Hippocampal formation (tissue), 2 donors: ENCODE data around the gene OR8K3.

ENCODE experiments used
- DNase-seq, 2 donors: peaks; one replicate each; lab custom pipeline; 2025; lab: John Stamatoyannopoulos, UW

The OR8K3 gene

GRCh38 chr11:56314844-56315243 is at the start of gene OR8K3:
Gene OR8K3, plus strand, starts transcription at chr11:56315144. Its CDS starts 3,163 bp downstream, at chr11:56318307.
- no peak for DNase-seq

GRCh38 chr11:56271092-56271491 is 43.9 kb upstream of the OR8K3 start:
- no peak for DNase-seq

GRCh38 chr11:56273854-56274253 is 41.1 kb upstream of the OR8K3 start, which contains the start of gene OR5T1:
Gene OR5T1, plus strand, starts transcription at chr11:56274154. Its CDS starts 1,485 bp downstream, at chr11:56275639.
- no peak for DNase-seq

- no peak for DNase-seq
Observed at GRCh38 chr11:56292154-56292553, 22.8 kb upstream of the OR8K3 start, which contains the start of gene OR8H1. Gene OR8H1, minus strand, starts transcription at chr11:56292254. Its CDS starts 1,192 bp downstream, at chr11:56291062.

- DNase-seq = no peak
Observed at GRCh38 chr11:56296898-56297297, 18.0 kb upstream of the OR8K3 start.

- DNase-seq = no peak
Observed at GRCh38 chr11:56307836-56308235, 7.1 kb upstream of the OR8K3 start.

- DNase-seq = no peak
Observed at GRCh38 chr11:56331861-56332491, 17.0 kb downstream of the OR8K3 start.

- no peak for DNase-seq
Observed at GRCh38 chr11:56333156-56333555, 18.2 kb downstream of the OR8K3 start.

GRCh38 chr11:56340289-56340688 is 25.3 kb downstream of the OR8K3 start:
- DNase-seq = no peak

GRCh38 chr11:56345739-56346138 is 30.8 kb downstream of the OR8K3 start, which contains the start of gene OR8K1:
Gene OR8K1, plus strand, starts transcription at chr11:56346039. Its CDS starts 0 bp downstream, at chr11:56346039.
- DNase-seq = no peak

- no peak for DNase-seq
Observed at GRCh38 chr11:56353991-56354390, 39.0 kb downstream of the OR8K3 start, which contains the start of gene OR8J1. Gene OR8J1, plus strand, starts transcription at chr11:56354291. Its CDS starts 5,956 bp downstream, at chr11:56360247.
